Measurements from ENCODE around the gene ARFIP2. TPM values are rescaled to one million over a fixed set of nuclear protein-coding genes. Genes with fewer than 3 reads are reported as not detected.
A peak's percentile ranks its signal among the peaks of the same experiment; 100 is the strongest.

Gene ARFIP2
- polyA plus RNA-seq (65.2 to 89.3 TPM (median 66.3 TPM) in 3 replicates), polyA minus RNA-seq (42.7 to 50.8 TPM (median 48.8 TPM) in 3 replicates)
- polyA plus RNA-seq (2011; ENCODE audit: low read depth) = 65.2 TPM
- polyA plus RNA-seq (2011; cell fraction: cytosol; rRNA removed) = 49.1 and 58.3 TPM in 2 replicates
- polyA plus RNA-seq (2011; cell fraction: nucleus; rRNA removed) = 150 and 166 TPM in 2 replicates
- polyA plus RNA-seq (2012; ENCODE audit: low replicate concordance) = 44.1 and 45.3 TPM in 2 replicates
- 38.6 TPM for polyA minus RNA-seq (2011; cell fraction: cytosol; rRNA and poly(A)+ RNA removed)
- polyA minus RNA-seq (2011; cell fraction: nucleus; rRNA and poly(A)+ RNA removed) = 26.8 and 30.3 TPM in 2 replicates

- Histone ChIP-seq H3K36me3 (ENCODE audit: control insufficient read depth in 2 of 2, extremely low read depth in 1 of 2, insufficient read depth in 2 of 2, low read length in 2 of 2) (peaks cover 34 to 56% of the 10 kb centered on the region in 2 experiments), H3K9me1 (ENCODE audit: control insufficient read depth, extremely low read depth, insufficient read depth, low read length) (peaks cover 3% of the 10 kb centered on the region), H3K9me3 (ENCODE audit: control insufficient read depth, low read depth, low read length) (no peaks in the 10 kb centered on the region), H3K4me2 (ENCODE audit: control insufficient read depth, extremely low read depth, insufficient read depth, low read depth, low read length) (peak within 1 kb of the TSS; percentile 96), H3K4me1 (ENCODE audit: control insufficient read depth, extremely low read depth, insufficient read depth, low read length) (peaks cover 17% of the 10 kb centered on the region), H2AFZ (ENCODE audit: control insufficient read depth, low read length) (peak within 1 kb of the TSS; percentile 76), H3K27me3 (ENCODE audit: control insufficient read depth, extremely low read depth, insufficient read depth, low read length) (no peaks in the 10 kb centered on the region), H3K27ac (ENCODE audit: control insufficient read depth, insufficient read depth, low read length) (peak within 1 kb of the TSS; percentile 95), H3K4me3 (ENCODE audit: control insufficient read depth in 2 of 3, extremely low read depth in 1 of 3, insufficient read depth in 2 of 3, low read depth in 1 of 3, low read length in 3 of 3) (peak within 1 kb of the TSS; percentile 84 to 97 (median 94)), H3K79me2 (ENCODE audit: control insufficient read depth, insufficient read depth, low read length) (peaks cover 55% of the 10 kb centered on the region), H3K9ac (ENCODE audit: control insufficient read depth, extremely low read depth, insufficient read depth, low read length) (peak within 1 kb of the TSS; percentile 97), H4K20me1 (ENCODE audit: control insufficient read depth, extremely low read depth, insufficient read depth, low read length) (no peaks in the 10 kb centered on the region)
- FAIRE-seq = peak; percentile 90
- dilution Hi-C loops (cut with MboI; ENCODE audit: extremely low pct_ligation_motif_present, low sequenced_read_pairs) = no loop called here
- DNase-seq (ENCODE audit: low read depth, low spot score) = peak; percentile 83
- TF ChIP-seq EZH2 (IDR thresholded peaks at IDR 0.05; ENCODE audit: low read length) (no peak), CTCF (optimal IDR thresholded peaks at IDR 0.05 in 1 of 3, IDR thresholded peaks at IDR 0.05 in 1 of 3, conservative IDR thresholded peaks at IDR 0.05 in 1 of 3; ENCODE audit: extremely low read depth in 1 of 3, insufficient read depth in 2 of 3, low read length in 3 of 3) (no peak)
Measured at GRCh38 chr11:6481012-6481923, at the start of gene ARFIP2, which contains the start of gene TIMM10B. Gene ARFIP2, minus strand, starts transcription at chr11:6481331. Its CDS starts 910 bp downstream, at chr11:6480421. Gene TIMM10B, plus strand, starts transcription at chr11:6481501. Its CDS starts 16 bp downstream, at chr11:6481517.

- Histone ChIP-seq H2AFZ (ENCODE audit: control insufficient read depth, low read length) (no peak overlapping the region), H3K9me1 (ENCODE audit: control insufficient read depth, extremely low read depth, insufficient read depth, low read length) (no peaks in the 10 kb centered on the region), H3K4me2 (ENCODE audit: control insufficient read depth, extremely low read depth, insufficient read depth, low read depth, low read length) (no peak overlapping the region), H4K20me1 (ENCODE audit: control insufficient read depth, extremely low read depth, insufficient read depth, low read length) (no peaks in the 10 kb centered on the region), H3K79me2 (ENCODE audit: control insufficient read depth, insufficient read depth, low read length) (no peaks in the 10 kb centered on the region), H3K36me3 (ENCODE audit: control insufficient read depth in 2 of 2, extremely low read depth in 1 of 2, insufficient read depth in 2 of 2, low read length in 2 of 2) (peaks cover 0 to 8% of the 10 kb centered on the region in 2 experiments), H3K4me3 (ENCODE audit: control insufficient read depth in 2 of 3, extremely low read depth in 1 of 3, insufficient read depth in 2 of 3, low read depth in 1 of 3, low read length in 3 of 3) (no peak overlapping the region), H3K4me1 (ENCODE audit: control insufficient read depth, extremely low read depth, insufficient read depth, low read length) (no peaks in the 10 kb centered on the region), H3K9ac (ENCODE audit: control insufficient read depth, extremely low read depth, insufficient read depth, low read length) (no peak overlapping the region), H3K27ac (ENCODE audit: control insufficient read depth, insufficient read depth, low read length) (no peak overlapping the region), H3K27me3 (ENCODE audit: control insufficient read depth, extremely low read depth, insufficient read depth, low read length) (no peaks in the 10 kb centered on the region), H3K9me3 (ENCODE audit: control insufficient read depth, low read depth, low read length) (no peaks in the 10 kb centered on the region)
- no peak for DNase-seq (ENCODE audit: low read depth, low spot score)
- dilution Hi-C loops (cut with MboI; ENCODE audit: extremely low pct_ligation_motif_present, low sequenced_read_pairs) = no loop called here
- no peak for FAIRE-seq
- TF ChIP-seq CTCF (optimal IDR thresholded peaks at IDR 0.05 in 1 of 3, IDR thresholded peaks at IDR 0.05 in 1 of 3, conservative IDR thresholded peaks at IDR 0.05 in 1 of 3; ENCODE audit: extremely low read depth in 1 of 3, insufficient read depth in 2 of 3, low read length in 3 of 3) (no peak), EZH2 (IDR thresholded peaks at IDR 0.05; ENCODE audit: low read length) (no peak)
Measured at GRCh38 chr11:6530848-6531247, 49.7 kb upstream of the ARFIP2 start.

Measured in keratinocyte (primary cell).